ENCODE measurements around the gene DCPS.
"Not testable (repeated sequence)": the region's sequence is repeated elsewhere in the genome, so short reads cannot be mapped to it uniquely, and the experiment has no call there.

DCPS gene

DNA sequence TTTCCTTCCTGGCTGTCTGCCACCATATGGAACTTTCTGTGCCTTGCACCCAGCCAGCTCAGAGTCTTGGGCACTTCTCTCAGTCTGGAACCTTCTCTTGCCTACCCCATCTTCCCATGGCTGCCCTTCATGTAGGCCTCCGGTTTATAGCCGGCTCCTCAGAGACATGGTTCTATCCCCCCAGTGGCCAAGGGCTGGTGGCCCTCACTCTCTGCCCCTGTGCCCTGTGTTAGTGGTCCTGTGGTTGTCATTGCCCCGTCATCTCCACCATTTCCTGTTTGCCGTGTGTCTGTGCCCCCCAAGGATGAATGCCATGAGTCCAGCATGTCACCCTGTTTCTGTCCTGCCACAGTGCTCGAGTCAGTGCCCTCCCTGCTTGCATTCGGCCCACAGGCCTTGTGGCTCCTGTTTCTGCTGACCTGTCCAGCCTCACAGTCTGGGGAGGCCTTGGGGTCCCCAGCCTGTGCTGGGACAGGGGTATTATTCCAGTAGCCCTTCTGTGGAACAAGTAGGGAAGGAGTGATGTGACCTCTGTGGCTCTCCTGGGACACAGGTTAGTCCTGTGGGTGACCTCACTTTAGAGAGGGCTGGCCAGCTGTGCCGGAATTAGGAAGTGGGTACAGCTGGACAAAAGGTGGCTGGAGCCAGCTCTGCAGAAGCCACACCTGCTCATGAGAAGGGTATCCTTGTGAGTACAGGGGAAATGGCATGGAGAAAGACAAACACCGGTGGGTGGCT is 82.3 kb downstream of the DCPS start:
- no peak for DNase-seq

DNA sequence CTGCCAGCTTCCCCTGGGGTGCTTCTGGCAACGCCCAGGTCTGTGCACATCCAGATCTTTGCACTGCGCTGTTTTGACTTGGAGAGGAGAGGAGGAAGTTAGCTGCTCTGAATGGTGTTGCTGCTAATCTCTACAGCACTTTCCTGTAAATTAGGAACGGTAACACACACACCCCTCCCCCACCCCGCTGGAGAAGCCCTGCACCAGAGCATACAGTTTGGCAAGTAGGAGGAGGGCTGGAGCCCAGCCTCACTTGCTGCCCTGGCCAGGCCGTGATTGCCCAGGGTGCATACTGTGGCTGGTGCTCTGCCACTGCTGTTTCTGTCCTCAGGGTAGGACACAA is 82.8 kb downstream of the DCPS start:
- peak in 1 of 2 experiments; percentile 49 for DNase-seq

DNA sequence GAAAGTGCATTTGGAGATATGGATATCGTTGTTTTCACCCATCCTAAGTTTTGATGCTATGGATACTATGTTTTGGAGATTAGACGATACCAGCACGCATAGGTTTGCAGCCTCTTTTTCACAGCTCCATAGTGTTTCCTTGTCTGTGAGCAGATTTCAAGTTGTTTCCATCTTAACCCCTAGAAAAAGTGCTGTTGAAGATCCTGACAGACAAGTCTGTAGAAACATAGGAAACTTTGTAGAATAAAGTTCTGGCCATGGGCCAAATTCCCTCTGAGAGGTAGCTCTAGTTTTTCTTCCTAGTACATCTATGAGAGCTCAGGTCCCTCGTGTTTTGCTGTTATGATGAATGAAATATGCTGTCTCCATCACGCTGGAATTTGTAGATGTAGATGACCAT is 84.0 kb downstream of the DCPS start:
- DNase-seq: no peak

DNA sequence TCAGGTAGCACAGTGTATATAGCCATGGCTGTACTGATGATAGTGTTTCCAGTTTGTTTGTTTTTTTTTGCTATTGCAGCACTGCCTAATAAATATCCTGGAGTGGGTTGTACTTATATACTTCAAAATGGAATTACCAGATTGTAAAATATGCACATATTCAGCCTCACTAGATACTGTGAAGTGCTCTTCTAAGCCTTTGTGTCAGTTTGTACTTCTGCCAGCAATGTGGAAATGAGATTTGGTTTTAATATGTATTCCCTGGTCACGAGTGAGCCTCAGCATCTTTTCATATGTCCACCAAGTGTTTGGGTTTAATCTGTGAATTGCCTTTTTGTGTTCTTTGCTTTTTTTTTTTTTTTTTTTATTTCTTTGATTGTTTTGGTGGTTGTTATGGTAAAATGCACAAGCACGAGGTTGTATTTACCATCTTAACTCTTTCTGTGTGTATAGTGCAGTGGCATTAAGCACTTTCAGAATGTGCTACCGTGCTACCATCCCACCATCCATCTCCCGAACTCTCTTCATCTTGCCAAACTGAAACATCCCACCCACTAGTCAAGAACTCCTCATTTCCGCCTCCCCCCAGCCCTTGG is 86.5 kb downstream of the DCPS start:
- DNase-seq: no peak

DNA sequence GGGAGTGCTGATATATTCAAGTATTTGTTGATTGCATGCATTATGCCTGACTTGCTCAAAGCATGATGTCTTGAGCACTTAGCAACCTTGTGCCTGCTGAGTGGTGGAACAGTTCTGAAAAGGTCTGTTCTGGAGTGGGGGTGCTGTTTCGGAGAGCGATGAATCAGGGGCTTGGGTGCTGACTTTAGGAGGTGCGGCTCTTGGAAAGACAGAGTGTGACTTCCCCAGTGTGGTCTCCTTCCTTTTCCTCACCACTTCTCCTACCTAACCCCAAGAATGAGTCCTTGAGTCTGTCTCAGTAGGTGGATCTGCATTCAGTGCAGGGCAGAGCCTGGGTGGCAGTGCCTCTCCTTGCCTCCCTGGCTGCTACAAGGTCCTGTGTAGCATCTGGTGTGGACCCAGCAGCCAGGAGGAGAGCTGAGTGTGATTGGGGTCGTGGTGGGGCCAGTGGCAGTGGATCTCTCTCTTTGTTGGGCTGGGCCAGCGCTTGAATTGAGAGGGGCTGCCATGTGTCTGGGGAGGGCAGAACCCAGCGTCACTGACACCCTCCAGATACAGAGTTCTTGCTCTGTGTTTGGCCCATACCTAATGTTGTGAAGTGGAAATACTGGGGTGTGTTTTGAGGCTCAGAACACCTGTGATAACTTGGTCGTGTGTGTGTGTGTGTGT is 87.6 kb downstream of the DCPS start:
- no peak for DNase-seq

DNA sequence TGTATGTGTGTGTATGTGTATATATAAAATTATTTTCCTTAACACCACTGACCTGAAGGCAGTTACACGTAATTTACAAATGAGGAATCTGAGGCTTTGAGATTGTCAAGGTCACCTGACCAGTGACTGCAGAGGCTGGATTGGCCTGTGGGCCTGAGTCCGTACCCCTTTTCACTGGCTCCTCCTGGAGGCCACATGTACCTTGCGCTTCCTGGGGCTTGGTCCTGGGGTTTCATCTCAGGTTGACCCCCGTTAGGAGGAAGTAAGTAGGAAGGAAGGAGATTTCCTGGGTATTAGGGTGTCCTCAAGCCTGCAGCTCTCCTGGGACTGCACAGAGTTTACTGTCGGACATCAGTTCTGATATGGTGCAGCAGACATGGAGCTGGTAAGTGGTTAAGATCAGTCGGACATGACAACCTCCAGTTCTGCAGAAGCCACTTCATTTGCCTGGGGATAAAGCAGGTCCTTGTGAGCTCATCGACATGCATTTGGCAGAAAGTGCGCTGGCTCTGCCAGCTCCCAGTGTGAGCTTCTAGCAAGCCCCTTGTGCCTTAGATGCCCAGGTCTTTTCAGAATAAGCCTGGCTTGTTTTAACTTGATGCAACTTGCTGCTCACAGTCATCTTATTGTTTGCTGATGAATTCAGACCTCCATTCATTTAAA is 88.2 kb downstream of the DCPS start:
- DNase-seq: peak; percentile 86 to 87

DNA sequence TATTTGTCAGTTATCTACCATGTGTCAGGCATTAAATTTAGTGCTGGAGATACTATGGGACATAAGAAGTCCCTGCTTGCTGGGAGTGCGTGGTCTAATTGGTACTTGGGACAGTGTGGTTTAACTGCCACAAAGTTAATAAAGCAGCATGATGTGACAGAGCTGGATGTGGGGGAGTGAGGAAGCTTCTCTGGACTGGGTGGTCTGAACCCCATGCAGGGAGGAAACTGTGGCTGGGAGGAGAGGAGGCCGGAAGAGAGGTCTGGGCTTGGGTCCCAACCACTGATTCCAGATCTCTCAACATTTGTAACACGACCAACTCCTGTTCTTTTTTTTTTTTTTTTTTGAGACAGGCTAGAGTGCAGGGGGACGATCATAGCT is 88.8 kb downstream of the DCPS start:
- peak; percentile 49 to 56 for DNase-seq

DNA sequence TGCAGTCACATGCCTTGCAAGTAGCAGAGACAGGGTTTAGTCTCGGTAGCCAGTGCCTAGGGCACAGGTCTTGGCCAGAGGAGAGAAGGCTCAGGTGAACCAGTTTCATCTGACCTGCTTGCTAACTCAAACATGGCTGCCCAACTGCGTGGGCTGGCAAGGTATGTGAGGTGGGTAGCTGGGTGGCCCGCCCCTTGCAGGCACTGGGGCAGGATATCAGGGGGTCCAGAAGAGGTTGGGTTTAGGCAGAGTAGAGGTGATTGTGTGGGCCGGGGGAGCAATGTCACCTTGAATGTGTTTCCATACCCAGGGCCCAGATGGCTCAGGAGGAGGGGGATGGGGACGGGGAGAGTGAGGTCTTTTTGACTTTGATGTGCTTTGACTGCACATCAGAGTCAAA is 89.3 kb downstream of the DCPS start:
- no peak for DNase-seq

DNA sequence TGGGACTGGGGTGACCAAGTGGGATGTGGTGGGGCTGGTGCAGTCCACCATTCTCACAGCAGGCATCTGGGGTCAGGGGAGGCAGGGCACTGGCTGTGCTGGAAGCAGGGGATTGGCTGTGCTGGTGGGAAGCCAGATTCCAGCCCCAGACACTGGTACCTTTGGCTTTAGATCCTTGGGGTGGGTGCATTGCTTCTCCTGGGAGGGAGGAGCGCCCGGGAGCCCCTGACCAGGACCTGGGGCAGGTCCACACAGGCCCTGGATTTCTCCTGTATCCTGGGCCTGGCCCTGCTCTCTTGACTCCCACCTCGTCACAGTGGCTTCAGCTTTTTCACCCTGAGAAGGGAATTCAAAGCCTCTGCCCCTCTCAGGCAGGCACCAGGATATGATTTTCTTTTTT is 90.2 kb downstream of the DCPS start:
- DNase-seq: no peak

DNA sequence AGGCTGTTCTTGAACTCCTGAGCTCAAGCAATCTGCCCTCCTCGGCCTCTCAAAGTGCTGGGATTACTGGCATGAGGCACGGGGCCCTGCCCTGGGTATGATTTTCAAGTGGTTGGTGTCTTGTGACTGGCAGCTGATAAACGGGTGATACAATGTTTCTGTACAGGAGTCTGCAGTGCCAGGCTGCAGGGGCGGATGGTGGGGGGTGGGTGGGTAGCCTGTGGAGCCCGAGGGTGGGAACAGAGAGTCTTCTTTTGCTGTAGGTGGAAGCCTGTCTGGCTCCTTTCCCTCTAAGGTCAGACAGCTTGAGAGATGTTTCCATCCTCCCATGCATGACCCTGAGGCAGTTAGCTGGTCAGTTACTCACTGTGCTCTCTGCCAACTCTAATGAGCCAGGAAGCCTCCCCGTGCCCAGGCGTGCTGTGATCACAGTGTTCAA is 90.8 kb downstream of the DCPS start:
- not testable (repeated sequence) for DNase-seq

Measured in NCI-H446 (cell line).